GM23248 (cell line): Measurements from ENCODE around the gene RASA2.

Source experiments
- EZH2 ChIP-seq: fragments of 200-600 bp; sonication (generic); IDR thresholded peaks from 2 replicates; pipeline ENCODE4 v1.6.1; 2018; ENCODE audit warnings: antibody characterized with exemption, mild to moderate bottlenecking; ENCODE audit not compliant: insufficient read depth, poor library complexity, severe bottlenecking
- EZH2phosphoT487 ChIP-seq: fragments of 200-600 bp; sonication (generic); IDR thresholded peaks from 2 replicates; pipeline ENCODE4 v1.6.1; 2018; ENCODE audit warnings: antibody characterized with exemption, moderate library complexity, mild to moderate bottlenecking, low read depth; ENCODE audit not compliant: insufficient read depth

- TF ChIP-seq EZH2, result no peak
- TF ChIP-seq EZH2phosphoT487, result no peak
Measured at GRCh38 chr3:141602706-141603105, 115.9 kb downstream of the RASA2 start.
